Thoracic aorta (tissue), 2 donors: Measurements from ENCODE around the gene IFIT3. TPM values are rescaled to one million over a fixed set of nuclear protein-coding genes. Genes with fewer than 3 reads are reported as not detected.

Experiments used
- ATAC-seq: fragments of 150-250 bp; one replicate; pipeline ENCODE4 v1.8.0; 2017; ENCODE audit warnings: low read depth; ENCODE audit not compliant: insufficient number of reproducible peaks, low FRiP score
- DNase-seq: peaks from one replicate; pipeline ENCODE4 v3.0.0-alpha.2; 2020; ENCODE audit warnings: low spot score
- H3K27ac ChIP-seq, 2 donors: fragments of 200-600 bp; sonication (generic); 1 replicate in 1 of 2; 2 replicates in 1 of 2; pipeline ENCODE4 v1.5.1; 2016; ENCODE audit warnings: mild to moderate bottlenecking in 2 of 2, moderate library complexity in 2 of 2
- H3K27me3 ChIP-seq: fragments of 200-600 bp; sonication (generic); replicated peaks from 2 replicates; pipeline ENCODE4 v1.6.0; 2016; ENCODE audit warnings: mild to moderate bottlenecking; ENCODE audit not compliant: insufficient read depth
- H3K36me3 ChIP-seq: fragments of 200-600 bp; sonication (generic); one replicate; pipeline ENCODE4 v1.5.1; 2016
- H3K4me1 ChIP-seq, 2 donors: fragments of 200-600 bp; sonication (generic); 1 replicate in 1 of 2; 2 replicates in 1 of 2; pipeline versions ENCODE4 v1.5.1 to v1.6.0; 2016; ENCODE audit warnings: low read depth in 2 of 2, mild to moderate bottlenecking in 1 of 2; ENCODE audit not compliant: control insufficient read depth in 1 of 2
- H3K4me3 ChIP-seq: fragments of 200-600 bp; sonication (generic); 2 replicates; pipeline ENCODE4 v1.5.1; 2016; ENCODE audit warnings: mild to moderate bottlenecking
- H3K9me3 ChIP-seq: fragments of 200-600 bp; sonication (generic); 2 replicates; pipeline ENCODE4 v1.5.1; 2016
- CTCF ChIP-seq: fragments of 200-600 bp; sonication (generic); IDR thresholded peaks from one replicate; pipeline ENCODE4 v1.5.1; 2019; ENCODE audit warnings: antibody characterized with exemption
- total RNA-seq, 2 donors: library from RNA; depleted of rRNA; stranded (reverse); fragments of >200 nt; gene quantifications; one replicate each; pipeline versions ENCODE4 v1.1.0 to v1.2.3, GENCODE V29; 2016

Gene IFIT3
- total RNA-seq, result 10 to 100 TPM in 1 of 2 donors, 1 to 10 TPM in 1; 9.6 to 22.7 TPM

GRCh38 chr10:89327803-89328441 lies at the start of gene IFIT3:
IFIT3 (plus strand) TSS chr10:89327997; CDS start chr10:89328074, 77 bp downstream.
- DNase-seq (no peak), ATAC-seq (peak; percentile 56)
- Histone ChIP-seq H3K27ac (peak within 1 kb of the TSS; percentile 74 to 84), H3K4me1 (peaks cover 10 to 53% of the 10 kb centered on the region in 2 donors), H3K4me3 (peak within 1 kb of the TSS; percentile 68), H3K9me3 (no peaks in the 10 kb centered on the region), H3K36me3 (no peaks in the 10 kb centered on the region), H3K27me3 (no peaks in the 10 kb centered on the region)
- TF ChIP-seq CTCF, result no peak

GRCh38 chr10:89278034-89278535 lies 49.7 kb upstream of the IFIT3 start:
- H3K4me1 ChIP-seq, result peaks cover 22 to 53% of the 10 kb centered on the region in 2 donors
- peak overlapping the region; percentile 78 to 94 for H3K27ac ChIP-seq
- peak overlapping the region; percentile 24 for H3K4me3 ChIP-seq
- H3K9me3 ChIP-seq, result no peaks in the 10 kb centered on the region
- DNase-seq (peak; percentile 36), ATAC-seq (peak; percentile 50)
- TF ChIP-seq CTCF, result no peak
- H3K36me3 ChIP-seq, result no peaks in the 10 kb centered on the region
- H3K27me3 ChIP-seq, result no peaks in the 10 kb centered on the region

GRCh38 chr10:89278900-89279392 lies 48.9 kb upstream of the IFIT3 start:
- TF ChIP-seq CTCF, result no peak
- H3K36me3 ChIP-seq, result no peaks in the 10 kb centered on the region
- H3K27ac ChIP-seq, result peak overlapping the region; percentile 42 to 62
- no peak overlapping the region for H3K4me3 ChIP-seq
- no peaks in the 10 kb centered on the region for H3K27me3 ChIP-seq
- no peak for DNase-seq
- no peaks in the 10 kb centered on the region for H3K9me3 ChIP-seq
- ATAC-seq, result no peak
- peaks cover 26 to 62% of the 10 kb centered on the region in 2 donors for H3K4me1 ChIP-seq

GRCh38 chr10:89279421-89279869 lies 48.4 kb upstream of the IFIT3 start:
- DNase-seq, result no peak
- no peak for TF ChIP-seq CTCF
- ATAC-seq, result no peak
- Histone ChIP-seq H3K27me3 (no peaks in the 10 kb centered on the region), H3K4me1 (peaks cover 27 to 66% of the 10 kb centered on the region in 2 donors), H3K36me3 (no peaks in the 10 kb centered on the region), H3K4me3 (no peak overlapping the region), H3K27ac (peak overlapping the region; percentile 42 to 62), H3K9me3 (no peaks in the 10 kb centered on the region)

GRCh38 chr10:89280508-89280907 lies 47.3 kb upstream of the IFIT3 start:
- no peaks in the 10 kb centered on the region for H3K36me3 ChIP-seq
- TF ChIP-seq CTCF, result no peak
- H3K9me3 ChIP-seq, result no peaks in the 10 kb centered on the region
- peak overlapping the region in 1 of 2 donors; percentile 94 for H3K27ac ChIP-seq
- H3K27me3 ChIP-seq, result no peaks in the 10 kb centered on the region
- no peak overlapping the region for H3K4me3 ChIP-seq
- DNase-seq (no peak), ATAC-seq (no peak)
- H3K4me1 ChIP-seq, result peaks cover 31 to 63% of the 10 kb centered on the region in 2 donors
